ACC112 (cell line): ENCODE results near the gene UNC93B1.
A peak's percentile ranks its signal among the peaks of the same experiment; 100 is the strongest.

Experiments
- H2AFZ ChIP-seq: fragments of 200-600 bp; sonication (generic); one replicate; pipeline ENCODE4 v1.6.0; 2017; ENCODE audit warnings: antibody characterized with exemption, low read length; ENCODE audit not compliant: unreplicated experiment
- H3K27ac ChIP-seq: fragments of 200-600 bp; sonication (generic); 2 replicates; pipeline ENCODE4 v1.5.1; 2014; ENCODE audit warnings: low read depth, mild to moderate bottlenecking, antibody characterized with exemption, low read length, moderate library complexity
- H3K27me3 ChIP-seq: fragments of 200-600 bp; sonication (generic); 2 replicates; pipeline ENCODE4 v1.6.1; 2014; ENCODE audit warnings: mild to moderate bottlenecking, antibody characterized with exemption, low read length, moderate library complexity, mixed read lengths; ENCODE audit not compliant: insufficient read depth
- H3K36me3 ChIP-seq: fragments of 200-600 bp; sonication (generic); 2 replicates; pipeline ENCODE4 v1.6.1; 2016; ENCODE audit warnings: mild to moderate bottlenecking, antibody characterized with exemption, low read length, moderate library complexity, mixed read lengths; ENCODE audit not compliant: insufficient read depth
- H3K4me1 ChIP-seq: fragments of 200-600 bp; sonication (generic); one replicate; pipeline ENCODE4 v1.6.1; 2016; ENCODE audit warnings: low read length, mixed read lengths; ENCODE audit not compliant: insufficient read depth, unreplicated experiment, control insufficient read depth
- H3K4me3 ChIP-seq: fragments of 200-600 bp; sonication (generic); 2 replicates; pipeline ENCODE4 v1.5.1; 2014; ENCODE audit warnings: mild to moderate bottlenecking, low read depth, low read length
- H3K79me2 ChIP-seq: fragments of 200-600 bp; sonication (generic); one replicate; pipeline ENCODE4 v1.6.0; 2016; ENCODE audit warnings: low read length; ENCODE audit not compliant: control insufficient read depth, unreplicated experiment, insufficient read depth

The UNC93B1 gene

GRCh38 chr11:68038718-68039525 lies 35.0 kb upstream of the UNC93B1 start, which contains the start of gene TCIRG1:
TSS of gene TCIRG1 (plus strand) at chr11:68039025. CDS start at chr11:68041272, 2,247 bp downstream.
- Histone ChIP-seq H2AFZ (peak within 1 kb of the TSS; percentile 84), H3K27ac (peak within 1 kb of the TSS; percentile 82), H3K4me3 (peak within 1 kb of the TSS; percentile 88), H3K79me2 (peaks cover 50% of the 10 kb centered on the region), H3K36me3 (peaks cover 4% of the 10 kb centered on the region; the same call in 1 of the 2 replicates), H3K27me3 (no peaks in the 10 kb centered on the region), H3K4me1 (peaks cover 19% of the 10 kb centered on the region)

- H3K4me3 ChIP-seq = peak overlapping the region; percentile 88
- H2AFZ ChIP-seq = peak overlapping the region; percentile 84
- no peaks in the 10 kb centered on the region for H3K27me3 ChIP-seq
- peaks cover 6% of the 10 kb centered on the region; the same call in 1 of the 2 replicates for H3K36me3 ChIP-seq
- H3K79me2 ChIP-seq = peaks cover 50% of the 10 kb centered on the region
- peaks cover 19% of the 10 kb centered on the region for H3K4me1 ChIP-seq
- peak overlapping the region; percentile 82 for H3K27ac ChIP-seq
Measured at GRCh38 chr11:68038226-68038717, 34.4 kb upstream of the UNC93B1 start.

DNA sequence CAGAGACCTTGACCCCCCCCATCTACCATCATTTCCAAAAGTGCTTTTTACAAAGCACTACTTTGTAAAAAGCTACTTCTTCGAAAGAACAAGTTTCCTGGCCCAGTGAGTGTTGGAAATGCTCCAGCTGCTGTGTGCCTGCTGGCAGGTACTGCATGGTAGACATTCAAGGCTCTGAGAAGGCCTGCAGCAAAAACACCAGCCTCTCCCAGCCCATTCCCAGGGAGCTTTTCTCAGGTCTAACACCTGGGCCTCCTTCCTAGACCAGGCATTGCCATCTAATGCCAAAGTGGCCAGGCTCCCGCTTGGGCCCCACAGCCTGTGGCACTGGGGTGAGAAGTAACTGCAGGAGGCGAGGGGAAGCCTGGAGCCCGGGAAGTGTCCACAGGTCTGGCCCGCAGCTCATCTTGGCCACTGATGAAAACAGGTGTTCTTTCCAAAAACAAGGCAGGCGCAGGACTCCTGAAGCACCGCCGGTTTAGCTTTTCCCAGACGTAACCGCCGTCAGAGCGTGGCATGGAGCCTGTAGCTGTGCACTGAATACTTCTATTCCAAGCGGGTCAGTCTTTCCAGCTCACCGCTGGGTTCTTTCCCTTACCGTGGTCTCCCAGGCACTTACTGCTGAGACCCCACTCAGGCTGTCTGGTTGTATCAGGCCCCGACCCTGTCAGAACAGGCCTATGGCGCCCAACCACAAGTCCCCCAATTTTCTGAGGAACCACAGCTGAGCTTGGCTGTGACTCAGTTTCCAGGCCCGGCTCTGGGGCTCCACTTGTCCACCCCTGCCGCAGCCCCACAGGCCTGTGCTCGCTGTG lies 33.7 kb upstream of the UNC93B1 start:
- Histone ChIP-seq H3K79me2 (peaks cover 47% of the 10 kb centered on the region), H3K4me3 (no peak overlapping the region; the same call in 1 of the 2 replicates), H3K4me1 (peaks cover 19% of the 10 kb centered on the region), H2AFZ (no peak overlapping the region), H3K27me3 (no peaks in the 10 kb centered on the region), H3K27ac (peak overlapping the region; percentile 82; the same call in 1 of the 2 replicates), H3K36me3 (peaks cover 6% of the 10 kb centered on the region; the same call in 1 of the 2 replicates)

DNA sequence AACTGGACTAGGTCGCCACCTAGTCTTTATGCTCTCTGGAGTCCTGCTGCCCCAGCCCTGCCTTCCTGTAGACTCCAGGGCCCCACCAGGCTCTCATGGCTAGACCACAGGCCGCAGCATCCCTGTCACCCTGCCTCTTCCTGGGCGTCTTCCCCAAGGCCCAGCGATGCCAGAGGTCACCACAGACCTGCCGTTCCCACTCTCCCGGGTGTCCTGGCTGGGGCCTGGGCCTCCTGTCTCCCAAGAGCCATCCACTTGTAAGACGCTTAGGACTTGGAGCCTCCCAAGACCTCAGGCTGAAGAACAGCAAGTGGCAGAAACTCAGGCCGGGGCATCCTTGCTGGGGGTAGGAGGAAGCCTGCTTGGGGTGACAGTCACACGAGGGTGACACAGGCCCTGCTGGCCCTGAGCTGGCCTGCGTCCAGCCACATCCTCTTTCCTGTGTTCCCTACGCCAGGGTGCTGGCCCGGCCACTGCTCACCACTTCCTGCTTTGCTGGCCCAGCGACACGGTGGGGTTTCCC lies 32.9 kb upstream of the UNC93B1 start:
- Histone ChIP-seq H3K4me3 (no peak overlapping the region), H3K27ac (no peak overlapping the region), H3K4me1 (peaks cover 24% of the 10 kb centered on the region), H2AFZ (no peak overlapping the region), H3K27me3 (no peaks in the 10 kb centered on the region), H3K79me2 (peaks cover 44% of the 10 kb centered on the region), H3K36me3 (peaks cover 6% of the 10 kb centered on the region; the same call in 1 of the 2 replicates)

DNA sequence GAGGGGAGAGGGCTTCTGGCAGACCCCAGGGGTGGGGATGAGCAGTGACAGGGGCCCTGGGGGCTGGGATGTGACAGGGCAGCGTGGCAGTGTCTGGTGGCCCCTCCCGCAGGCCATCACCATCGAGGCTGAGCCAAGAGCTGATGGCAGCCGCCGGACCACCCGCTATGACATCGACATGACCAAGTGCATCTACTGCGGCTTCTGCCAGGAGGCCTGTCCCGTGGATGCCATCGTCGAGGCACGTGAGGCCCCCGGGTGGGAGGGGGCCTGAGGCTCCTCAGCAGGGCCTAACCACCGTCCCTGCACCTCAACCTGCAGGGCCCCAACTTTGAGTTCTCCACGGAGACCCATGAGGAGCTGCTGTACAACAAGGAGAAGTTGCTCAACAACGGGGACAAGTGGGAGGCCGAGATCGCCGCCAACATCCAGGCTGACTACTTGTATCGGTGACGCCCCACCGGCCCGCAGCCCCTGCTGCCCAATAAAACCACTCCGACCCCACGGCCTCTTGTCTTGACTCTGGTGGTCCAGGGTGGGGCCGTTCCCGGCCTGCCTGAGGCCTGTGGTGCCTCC lies 32.3 kb upstream of the UNC93B1 start:
- H3K4me3 ChIP-seq = no peak overlapping the region
- peaks cover 44% of the 10 kb centered on the region for H3K79me2 ChIP-seq
- H2AFZ ChIP-seq = no peak overlapping the region
- H3K4me1 ChIP-seq = peaks cover 25% of the 10 kb centered on the region
- H3K27ac ChIP-seq = no peak overlapping the region
- no peaks in the 10 kb centered on the region for H3K27me3 ChIP-seq
- peaks cover 6% of the 10 kb centered on the region; the same call in 1 of the 2 replicates for H3K36me3 ChIP-seq

DNA sequence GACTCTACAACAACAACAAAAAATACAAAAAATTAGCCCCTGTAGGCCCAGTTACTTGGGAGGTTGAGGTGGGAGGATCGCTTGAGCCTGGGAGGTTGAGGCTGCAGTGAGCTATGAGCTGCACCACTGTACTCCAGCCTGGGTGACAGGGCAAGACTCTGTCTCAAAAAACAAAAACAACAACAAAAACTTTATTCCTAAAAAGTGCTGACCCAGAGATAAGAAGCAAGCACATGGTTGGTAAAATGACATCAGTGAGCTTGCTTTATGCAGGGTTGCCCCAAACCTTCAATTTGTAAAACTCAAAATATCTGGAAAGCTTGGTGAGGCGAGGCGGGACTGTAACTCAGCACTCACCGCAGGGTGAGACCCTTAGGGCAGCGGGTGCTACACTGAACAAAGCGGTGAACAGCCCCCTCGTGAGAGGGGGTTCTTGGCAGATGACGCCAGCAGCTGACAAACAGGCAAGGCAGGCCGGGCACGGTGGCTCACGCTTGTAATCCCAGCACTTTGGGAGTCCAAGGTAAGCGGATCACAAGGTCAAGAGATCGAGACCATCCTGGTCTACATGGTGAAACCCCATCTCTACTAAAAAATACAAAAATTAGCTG lies 31.5 kb upstream of the UNC93B1 start:
- H3K4me3 ChIP-seq = no peak overlapping the region
- H3K4me1 ChIP-seq = peaks cover 19% of the 10 kb centered on the region
- H3K27ac ChIP-seq = no peak overlapping the region
- peaks cover 6% of the 10 kb centered on the region; the same call in 1 of the 2 replicates for H3K36me3 ChIP-seq
- H3K27me3 ChIP-seq = no peaks in the 10 kb centered on the region
- H3K79me2 ChIP-seq = peaks cover 42% of the 10 kb centered on the region
- no peak overlapping the region for H2AFZ ChIP-seq

- Histone ChIP-seq H3K27me3 (no peaks in the 10 kb centered on the region), H2AFZ (no peak overlapping the region), H3K4me1 (peaks cover 32% of the 10 kb centered on the region), H3K27ac (no peak overlapping the region), H3K79me2 (peaks cover 25% of the 10 kb centered on the region), H3K4me3 (no peak overlapping the region), H3K36me3 (peaks cover 6% of the 10 kb centered on the region; the same call in 1 of the 2 replicates)
Measured at GRCh38 chr11:68033708-68034045, 29.8 kb upstream of the UNC93B1 start.

- H3K4me1 ChIP-seq = peaks cover 32% of the 10 kb centered on the region
- H3K36me3 ChIP-seq = peaks cover 6% of the 10 kb centered on the region; the same call in 1 of the 2 replicates
- H3K27ac ChIP-seq = no peak overlapping the region
- no peak overlapping the region for H3K4me3 ChIP-seq
- peaks cover 20% of the 10 kb centered on the region for H3K79me2 ChIP-seq
- H3K27me3 ChIP-seq = no peaks in the 10 kb centered on the region
- no peak overlapping the region for H2AFZ ChIP-seq
Measured at GRCh38 chr11:68032997-68033707, 29.3 kb upstream of the UNC93B1 start.

DNA sequence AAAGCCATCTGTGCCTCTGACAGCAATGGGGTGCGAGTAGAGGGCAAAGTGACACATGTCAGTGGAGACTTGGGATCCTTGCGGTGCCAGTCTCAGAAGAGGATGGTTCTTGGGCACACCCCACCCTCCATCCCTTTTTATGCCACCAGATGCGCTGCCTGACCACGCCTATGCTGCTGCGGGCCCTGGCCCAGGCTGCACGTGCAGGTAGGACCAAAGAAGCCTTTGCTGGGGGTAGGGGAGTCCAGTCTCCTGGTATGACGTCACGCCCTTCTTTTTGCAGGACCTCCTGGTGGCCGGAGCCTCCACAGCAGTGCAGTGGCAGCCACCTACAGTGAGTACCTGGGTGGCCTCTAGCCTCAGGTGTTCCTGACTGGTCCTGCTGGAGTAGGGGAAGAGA lies 28.1 kb upstream of the UNC93B1 start:
- H3K79me2 ChIP-seq = peaks cover 20% of the 10 kb centered on the region
- H3K4me3 ChIP-seq = peak overlapping the region; percentile 95; the same call in 1 of the 2 replicates
- H3K36me3 ChIP-seq = peaks cover 6% of the 10 kb centered on the region; the same call in 1 of the 2 replicates
- H3K4me1 ChIP-seq = peaks cover 38% of the 10 kb centered on the region
- no peak overlapping the region for H2AFZ ChIP-seq
- no peak overlapping the region for H3K27ac ChIP-seq
- H3K27me3 ChIP-seq = no peaks in the 10 kb centered on the region
